WTC11 (cell line): ENCODE data around the gene ZNF521.

Experiments used
- CBFB ChIP-seq: sonication (generic); formaldehyde crosslinking; IDR thresholded peaks from 2 replicates; pipeline ENCODE4 v1.8.1; 2022; ENCODE audit warnings: mild to moderate bottlenecking, low read depth, missing genetic modification reagents
- HMGA2 ChIP-seq: fragments of 250-450 bp; sonication (Bioruptor Pico); IDR thresholded peaks from 2 replicates; pipeline ENCODE4 v1.4.0; 2021; ENCODE audit warnings: mild to moderate bottlenecking, moderate library complexity
- MYBL2 ChIP-seq: sonication (generic); formaldehyde crosslinking; IDR thresholded peaks from 2 replicates; pipeline ENCODE4 v1.8.1; 2023; ENCODE audit warnings: mild to moderate bottlenecking, moderate library complexity, missing genetic modification reagents
- OVOL2 ChIP-seq: fragments of 250-450 bp; sonication (Bioruptor Pico); IDR thresholded peaks from 2 replicates; pipeline ENCODE4 v1.9.0; 2021; ENCODE audit warnings: mild to moderate bottlenecking, borderline replicate concordance
- SP1 ChIP-seq: sonication (generic); formaldehyde crosslinking; conservative IDR thresholded peaks from 2 replicates; pipeline ENCODE4 v1.8.1; 2022; ENCODE audit warnings: missing genetic modification reagents
- TF ChIP-seq, protein P1 (sequence below): fragments of 200-600 bp; IDR thresholded peaks from 2 replicates; pipeline ENCODE4 v1.8.0; 2022; ENCODE audit warnings: antibody characterized with exemption
- TF ChIP-seq, protein P2 (sequence below): sonication (generic); formaldehyde crosslinking; IDR thresholded peaks from 2 replicates; pipeline ENCODE4 v1.8.1; 2023; ENCODE audit warnings: mild to moderate bottlenecking, moderate library complexity, missing genetic modification reagents
- TF ChIP-seq, protein P3 (sequence below): sonication (generic); formaldehyde crosslinking; IDR thresholded peaks from 2 replicates; pipeline ENCODE4 v1.8.0; 2022; ENCODE audit warnings: mild to moderate bottlenecking, missing genetic modification reagents
- TF ChIP-seq, protein P4 (sequence below): sonication (generic); formaldehyde crosslinking; IDR thresholded peaks from 2 replicates; pipeline ENCODE4 v1.8.1; 2022; ENCODE audit warnings: low read depth, mild to moderate bottlenecking, moderate library complexity, missing genetic modification reagents, borderline replicate concordance
- TF ChIP-seq, protein P5 (sequence below): sonication (generic); formaldehyde crosslinking; IDR thresholded peaks from 2 replicates; pipeline ENCODE4 v1.8.0; 2023; ENCODE audit warnings: missing genetic modification reagents
- TF ChIP-seq, protein P6 (sequence below): sonication (generic); formaldehyde crosslinking; IDR thresholded peaks from 2 replicates; pipeline ENCODE4 v1.8.1; 2022; ENCODE audit warnings: low read depth, missing genetic modification reagents, borderline replicate concordance

DNA sequence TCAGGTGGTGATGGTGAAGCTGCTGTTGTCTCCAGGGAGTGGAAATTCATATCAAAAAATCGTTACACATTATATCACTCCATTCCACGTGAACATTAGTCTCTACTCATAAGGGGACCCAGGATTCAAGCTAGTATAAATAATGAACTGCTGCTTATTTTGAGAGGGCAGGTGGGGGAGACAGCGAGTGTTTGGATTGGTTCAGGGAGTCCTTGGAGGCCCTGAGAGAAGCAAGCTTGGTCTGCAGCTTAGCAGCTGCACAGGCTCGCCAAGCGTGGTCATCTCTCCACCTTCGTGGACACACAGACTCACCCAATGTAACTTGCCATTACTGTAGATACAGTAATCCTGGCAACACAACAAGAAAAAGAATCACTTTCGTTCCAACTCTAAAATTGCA is 177.6 kb downstream of the ZNF521 start:
- TF ChIP-seq, protein P1, sequence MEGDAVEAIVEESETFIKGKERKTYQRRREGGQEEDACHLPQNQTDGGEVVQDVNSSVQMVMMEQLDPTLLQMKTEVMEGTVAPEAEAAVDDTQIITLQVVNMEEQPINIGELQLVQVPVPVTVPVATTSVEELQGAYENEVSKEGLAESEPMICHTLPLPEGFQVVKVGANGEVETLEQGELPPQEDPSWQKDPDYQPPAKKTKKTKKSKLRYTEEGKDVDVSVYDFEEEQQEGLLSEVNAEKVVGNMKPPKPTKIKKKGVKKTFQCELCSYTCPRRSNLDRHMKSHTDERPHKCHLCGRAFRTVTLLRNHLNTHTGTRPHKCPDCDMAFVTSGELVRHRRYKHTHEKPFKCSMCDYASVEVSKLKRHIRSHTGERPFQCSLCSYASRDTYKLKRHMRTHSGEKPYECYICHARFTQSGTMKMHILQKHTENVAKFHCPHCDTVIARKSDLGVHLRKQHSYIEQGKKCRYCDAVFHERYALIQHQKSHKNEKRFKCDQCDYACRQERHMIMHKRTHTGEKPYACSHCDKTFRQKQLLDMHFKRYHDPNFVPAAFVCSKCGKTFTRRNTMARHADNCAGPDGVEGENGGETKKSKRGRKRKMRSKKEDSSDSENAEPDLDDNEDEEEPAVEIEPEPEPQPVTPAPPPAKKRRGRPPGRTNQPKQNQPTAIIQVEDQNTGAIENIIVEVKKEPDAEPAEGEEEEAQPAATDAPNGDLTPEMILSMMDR, result no peak
- TF ChIP-seq OVOL2 (CRISPR knock-in tag) (no peak), CBFB (no peak), HMGA2 (CRISPR knock-in tag) (no peak), MYBL2 (CRISPR knock-in tag) (no peak), SP1 (no peak)
- TF ChIP-seq, protein P2, sequence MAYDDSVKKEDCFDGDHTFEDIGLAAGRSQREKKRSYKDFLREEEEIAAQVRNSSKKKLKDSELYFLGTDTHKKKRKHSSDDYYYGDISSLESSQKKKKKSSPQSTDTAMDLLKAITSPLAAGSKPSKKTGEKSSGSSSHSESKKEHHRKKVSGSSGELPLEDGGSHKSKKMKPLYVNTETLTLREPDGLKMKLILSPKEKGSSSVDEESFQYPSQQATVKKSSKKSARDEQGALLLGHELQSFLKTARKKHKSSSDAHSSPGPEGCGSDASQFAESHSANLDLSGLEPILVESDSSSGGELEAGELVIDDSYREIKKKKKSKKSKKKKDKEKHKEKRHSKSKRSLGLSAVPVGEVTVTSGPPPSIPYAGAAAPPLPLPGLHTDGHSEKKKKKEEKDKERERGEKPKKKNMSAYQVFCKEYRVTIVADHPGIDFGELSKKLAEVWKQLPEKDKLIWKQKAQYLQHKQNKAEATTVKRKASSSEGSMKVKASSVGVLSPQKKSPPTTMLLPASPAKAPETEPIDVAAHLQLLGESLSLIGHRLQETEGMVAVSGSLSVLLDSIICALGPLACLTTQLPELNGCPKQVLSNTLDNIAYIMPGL (CRISPR knock-in tag), result no peak
- TF ChIP-seq, protein P3, sequence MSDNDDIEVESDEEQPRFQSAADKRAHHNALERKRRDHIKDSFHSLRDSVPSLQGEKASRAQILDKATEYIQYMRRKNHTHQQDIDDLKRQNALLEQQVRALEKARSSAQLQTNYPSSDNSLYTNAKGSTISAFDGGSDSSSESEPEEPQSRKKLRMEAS (CRISPR knock-in tag), result no peak
- TF ChIP-seq, protein P4, sequence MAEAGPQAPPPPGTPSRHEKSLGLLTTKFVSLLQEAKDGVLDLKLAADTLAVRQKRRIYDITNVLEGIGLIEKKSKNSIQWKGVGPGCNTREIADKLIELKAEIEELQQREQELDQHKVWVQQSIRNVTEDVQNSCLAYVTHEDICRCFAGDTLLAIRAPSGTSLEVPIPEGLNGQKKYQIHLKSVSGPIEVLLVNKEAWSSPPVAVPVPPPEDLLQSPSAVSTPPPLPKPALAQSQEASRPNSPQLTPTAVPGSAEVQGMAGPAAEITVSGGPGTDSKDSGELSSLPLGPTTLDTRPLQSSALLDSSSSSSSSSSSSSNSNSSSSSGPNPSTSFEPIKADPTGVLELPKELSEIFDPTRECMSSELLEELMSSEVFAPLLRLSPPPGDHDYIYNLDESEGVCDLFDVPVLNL (CRISPR knock-in tag), result no peak
- TF ChIP-seq, protein P5, sequence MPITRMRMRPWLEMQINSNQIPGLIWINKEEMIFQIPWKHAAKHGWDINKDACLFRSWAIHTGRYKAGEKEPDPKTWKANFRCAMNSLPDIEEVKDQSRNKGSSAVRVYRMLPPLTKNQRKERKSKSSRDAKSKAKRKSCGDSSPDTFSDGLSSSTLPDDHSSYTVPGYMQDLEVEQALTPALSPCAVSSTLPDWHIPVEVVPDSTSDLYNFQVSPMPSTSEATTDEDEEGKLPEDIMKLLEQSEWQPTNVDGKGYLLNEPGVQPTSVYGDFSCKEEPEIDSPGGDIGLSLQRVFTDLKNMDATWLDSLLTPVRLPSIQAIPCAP (CRISPR knock-in tag), result no peak
- TF ChIP-seq, protein P6, sequence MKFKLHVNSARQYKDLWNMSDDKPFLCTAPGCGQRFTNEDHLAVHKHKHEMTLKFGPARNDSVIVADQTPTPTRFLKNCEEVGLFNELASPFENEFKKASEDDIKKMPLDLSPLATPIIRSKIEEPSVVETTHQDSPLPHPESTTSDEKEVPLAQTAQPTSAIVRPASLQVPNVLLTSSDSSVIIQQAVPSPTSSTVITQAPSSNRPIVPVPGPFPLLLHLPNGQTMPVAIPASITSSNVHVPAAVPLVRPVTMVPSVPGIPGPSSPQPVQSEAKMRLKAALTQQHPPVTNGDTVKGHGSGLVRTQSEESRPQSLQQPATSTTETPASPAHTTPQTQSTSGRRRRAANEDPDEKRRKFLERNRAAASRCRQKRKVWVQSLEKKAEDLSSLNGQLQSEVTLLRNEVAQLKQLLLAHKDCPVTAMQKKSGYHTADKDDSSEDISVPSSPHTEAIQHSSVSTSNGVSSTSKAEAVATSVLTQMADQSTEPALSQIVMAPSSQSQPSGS, result no peak
